CD14-positive monocyte (primary cell): ENCODE results near the gene ARHGAP9. TPM values are rescaled to one million over a fixed set of nuclear protein-coding genes. Genes with fewer than 3 reads are reported as not detected.

Source experiments
- DNase-seq, 3 donors: peaks; one replicate each; pipeline ENCODE4 v3.0.0-alpha.2; 2011 to 2022
- H2AFZ ChIP-seq: 2 replicates; pipeline ENCODE4 v1.6.0; 2012; ENCODE audit warnings: mild to moderate bottlenecking, low read depth, low read length, inconsistent platforms; ENCODE audit not compliant: insufficient read depth, poor library complexity, severe bottlenecking
- H3K27ac ChIP-seq, 2 donors: 1 replicate in 1 of 2; 2 replicates in 1 of 2; pipeline ENCODE4 v1.5.1; 2012 to 2013; ENCODE audit warnings: low read length in 2 of 2, control low read depth in 1 of 2, inconsistent platforms in 1 of 2, low read depth in 1 of 2, mild to moderate bottlenecking in 1 of 2
- H3K27me3 ChIP-seq, 2 donors: one replicate each; pipeline versions ENCODE4 v1.6.0 to v1.6.1; 2011 to 2013; ENCODE audit warnings: low read length in 2 of 2; ENCODE audit not compliant: control insufficient read depth in 2 of 2, insufficient read depth in 2 of 2
- H3K36me3 ChIP-seq, 2 donors: replicated peaks in 1 of 2; 1 replicate in 1 of 2; 2 replicates in 1 of 2; pipeline versions ENCODE4 v1.5.1 to v1.6.1; 2012 to 2013; ENCODE audit warnings: low read length in 2 of 2, control low read depth in 1 of 2, inconsistent platforms in 1 of 2, mild to moderate bottlenecking in 1 of 2; ENCODE audit not compliant: insufficient read depth in 2 of 2, control insufficient read depth in 1 of 2
- H3K4me1 ChIP-seq, 2 donors: 1 replicate in 1 of 2; 2 replicates in 1 of 2; pipeline versions ENCODE4 v1.5.1 to v1.6.1; 2012 to 2013; ENCODE audit warnings: low read length in 2 of 2, control low read depth in 1 of 2, inconsistent platforms in 1 of 2, mild to moderate bottlenecking in 1 of 2, moderate library complexity in 1 of 2; ENCODE audit not compliant: insufficient read depth in 2 of 2, control insufficient read depth in 1 of 2
- H3K4me2 ChIP-seq: replicated peaks from 2 replicates; pipeline ENCODE3; 2012; ENCODE audit warnings: low read length, moderate library complexity, mild to moderate bottlenecking; ENCODE audit not compliant: poor library complexity, severe bottlenecking; ENCODE audit errors: extremely low read depth
- H3K4me3 ChIP-seq, 3 experiments: fragments of 200-600 bp in 1 of 3; sonication (generic) in 1 of 3; replicated peaks in 1 of 3; 1 replicate in 2 of 3; 2 replicates in 1 of 3; pipeline ENCODE4 v1.5.1; 2011 to 2013; ENCODE audit warnings: low read length in 3 of 3, mild to moderate bottlenecking in 3 of 3, control low read depth in 2 of 3, low read depth in 2 of 3, inconsistent platforms in 1 of 3, moderate library complexity in 1 of 3
- H3K79me2 ChIP-seq: 2 replicates; pipeline ENCODE4 v1.6.0; 2012; ENCODE audit warnings: mild to moderate bottlenecking, control low read depth, inconsistent platforms, low read length, moderate library complexity; ENCODE audit not compliant: insufficient read depth
- H3K9ac ChIP-seq: 2 replicates; pipeline ENCODE4 v1.6.0; 2017; ENCODE audit warnings: low read length, mild to moderate bottlenecking; ENCODE audit not compliant: insufficient read depth, poor library complexity, severe bottlenecking
- H3K9me3 ChIP-seq, 2 donors: replicated peaks in 1 of 2; 1 replicate in 1 of 2; 2 replicates in 1 of 2; pipeline versions ENCODE4 v1.5.1 to v1.6.1; 2012 to 2013; ENCODE audit warnings: low read length in 2 of 2, control low read depth in 1 of 2; ENCODE audit not compliant: control insufficient read depth in 1 of 2, insufficient read depth in 1 of 2
- H4K20me1 ChIP-seq: 2 replicates; pipeline ENCODE4 v1.6.0; 2012; ENCODE audit warnings: mild to moderate bottlenecking, low read length, control low read depth, moderate library complexity; ENCODE audit not compliant: insufficient read depth
- H3K27ac Mint-ChIP-seq, 7 donors: one replicate each; pipeline ENCODE4 v1.8.0; 2020; ENCODE audit warnings: mild to moderate bottlenecking in 7 of 7, mixed read lengths in 7 of 7, moderate library complexity in 6 of 7, inconsistent platforms in 2 of 7
- H3K27me3 Mint-ChIP-seq, 3 donors: one replicate each; pipeline ENCODE4 v1.8.0; 2021 to 2022; ENCODE audit warnings: low read depth in 3 of 3, mild to moderate bottlenecking in 3 of 3, mixed read lengths in 3 of 3, moderate library complexity in 3 of 3, inconsistent platforms in 1 of 3
- H3K36me3 Mint-ChIP-seq, 2 donors: one replicate each; pipeline ENCODE4 v1.8.0; 2020; ENCODE audit warnings: mixed read lengths in 2 of 2, inconsistent platforms in 1 of 2, mild to moderate bottlenecking in 1 of 2
- H3K4me1 Mint-ChIP-seq: one replicate; pipeline ENCODE4 v1.8.0; 2020; ENCODE audit warnings: mild to moderate bottlenecking, mixed read lengths
- H3K4me3 Mint-ChIP-seq, 2 donors: one replicate each; pipeline ENCODE4 v1.8.0; 2020; ENCODE audit warnings: mild to moderate bottlenecking in 2 of 2, mixed read lengths in 2 of 2, moderate library complexity in 1 of 2
- H3K9me3 Mint-ChIP-seq, 7 donors: one replicate each; pipeline ENCODE4 v1.8.0; 2020 to 2022; ENCODE audit warnings: mixed read lengths in 7 of 7, mild to moderate bottlenecking in 6 of 7, moderate library complexity in 6 of 7, inconsistent platforms in 2 of 7
- WGBS: methylation state at CpG from one replicate; pipeline ENCODE4 v1.1.5; 2013; ENCODE audit warnings: missing lambda C conversion rate; ENCODE audit not compliant: insufficient coverage; 5-methylcytosine and 5-hydroxymethylcytosine counted together
- intact Hi-C, 2 donors: fragments of 100-400 bp; cut with micrococcal nuclease; formaldehyde crosslinking; loops; one replicate each; pipeline versions ENCODE4 v1.15.0 to v1.15.1; 2023
- polyA plus RNA-seq, 3 donors: library from polyadenylated mRNA; depleted of rRNA in 1 of 3; unstranded in 2 of 3; stranded (reverse) in 1 of 3; fragments of 300-500 nt in 2 of 3; fragments of >200 nt in 1 of 3; fragmentation: Illumina TruSeq in 2 of 3; gene quantifications; 1 replicate in 2 of 3; 2 replicates in 1 of 3; pipeline ENCODE4 v1.2.3, GENCODE V29; 2012 to 2021
- TF ChIP-seq, protein P1 (sequence below): fragments of 200-600 bp; IDR thresholded peaks from one replicate; pipeline ENCODE4 v1.8.0; 2022; ENCODE audit warnings: antibody characterized with exemption, mild to moderate bottlenecking

ARHGAP9 gene
- polyA plus RNA-seq, 3 donors = 211 to 581 (median 213) TPM

DNA sequence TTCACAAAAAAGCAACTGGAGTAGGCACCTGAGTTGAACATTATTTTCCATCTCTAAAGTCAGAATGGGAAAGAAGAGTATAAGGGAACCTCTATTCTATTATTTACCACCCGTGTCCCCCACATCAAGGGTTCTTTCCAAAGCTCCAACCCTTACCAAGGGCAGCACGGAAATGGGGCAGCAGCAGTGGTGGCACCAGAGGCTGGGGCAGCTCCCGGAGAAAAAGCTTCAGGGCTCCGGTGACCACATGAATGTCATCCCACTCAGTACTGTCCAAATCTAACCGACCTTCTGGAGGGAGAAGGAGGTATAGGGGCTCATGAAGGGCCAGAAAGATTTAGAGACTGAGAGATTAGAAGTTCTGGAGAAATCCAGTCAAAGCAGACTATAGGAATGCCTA, 5.8 kb downstream of the ARHGAP9 start:
- no CpG with 5 or more reads among the region's 5 CpGs for WGBS
- H3K27ac ChIP-seq = peak overlapping the region in 1 of 2 donors; percentile 46
- H3K4me3 Mint-ChIP-seq = no peak overlapping the region
- peaks cover 0 to 1% (median 0%) of the 10 kb centered on the region in 7 donors for H3K9me3 Mint-ChIP-seq
- peaks cover 0 to 1% (median 0%) of the 10 kb centered on the region in 3 donors for H3K27me3 Mint-ChIP-seq
- H3K4me2 ChIP-seq = no peak overlapping the region
- intact Hi-C loops = loop anchor here in 1 of 2 donors (10.0 kb wide), 2 partner anchors 71 to 151 kb away; partner anchors contain the start of gene DCTN2
- H3K4me1 ChIP-seq = peaks cover 52 to 84% of the 10 kb centered on the region in 2 donors
- no peaks in the 10 kb centered on the region for H3K9me3 ChIP-seq
- DNase-seq = no peak
- peaks cover 48 to 69% of the 10 kb centered on the region in 2 donors for H3K36me3 Mint-ChIP-seq
- H3K4me3 ChIP-seq = no peak overlapping the region
- H3K36me3 ChIP-seq = peaks cover 59 to 67% of the 10 kb centered on the region in 2 donors
- H3K27me3 ChIP-seq = no peaks in the 10 kb centered on the region
- H3K9ac ChIP-seq = no peak overlapping the region
- H4K20me1 ChIP-seq = peaks cover 77% of the 10 kb centered on the region
- peaks cover 69% of the 10 kb centered on the region for H3K79me2 ChIP-seq
- TF ChIP-seq, protein P1, sequence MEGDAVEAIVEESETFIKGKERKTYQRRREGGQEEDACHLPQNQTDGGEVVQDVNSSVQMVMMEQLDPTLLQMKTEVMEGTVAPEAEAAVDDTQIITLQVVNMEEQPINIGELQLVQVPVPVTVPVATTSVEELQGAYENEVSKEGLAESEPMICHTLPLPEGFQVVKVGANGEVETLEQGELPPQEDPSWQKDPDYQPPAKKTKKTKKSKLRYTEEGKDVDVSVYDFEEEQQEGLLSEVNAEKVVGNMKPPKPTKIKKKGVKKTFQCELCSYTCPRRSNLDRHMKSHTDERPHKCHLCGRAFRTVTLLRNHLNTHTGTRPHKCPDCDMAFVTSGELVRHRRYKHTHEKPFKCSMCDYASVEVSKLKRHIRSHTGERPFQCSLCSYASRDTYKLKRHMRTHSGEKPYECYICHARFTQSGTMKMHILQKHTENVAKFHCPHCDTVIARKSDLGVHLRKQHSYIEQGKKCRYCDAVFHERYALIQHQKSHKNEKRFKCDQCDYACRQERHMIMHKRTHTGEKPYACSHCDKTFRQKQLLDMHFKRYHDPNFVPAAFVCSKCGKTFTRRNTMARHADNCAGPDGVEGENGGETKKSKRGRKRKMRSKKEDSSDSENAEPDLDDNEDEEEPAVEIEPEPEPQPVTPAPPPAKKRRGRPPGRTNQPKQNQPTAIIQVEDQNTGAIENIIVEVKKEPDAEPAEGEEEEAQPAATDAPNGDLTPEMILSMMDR = no peak
- H2AFZ ChIP-seq = no peak overlapping the region
- peak overlapping the region in 1 of 7 donors; percentile 8 for H3K27ac Mint-ChIP-seq
- H3K4me1 Mint-ChIP-seq = peaks cover 68% of the 10 kb centered on the region

DNA sequence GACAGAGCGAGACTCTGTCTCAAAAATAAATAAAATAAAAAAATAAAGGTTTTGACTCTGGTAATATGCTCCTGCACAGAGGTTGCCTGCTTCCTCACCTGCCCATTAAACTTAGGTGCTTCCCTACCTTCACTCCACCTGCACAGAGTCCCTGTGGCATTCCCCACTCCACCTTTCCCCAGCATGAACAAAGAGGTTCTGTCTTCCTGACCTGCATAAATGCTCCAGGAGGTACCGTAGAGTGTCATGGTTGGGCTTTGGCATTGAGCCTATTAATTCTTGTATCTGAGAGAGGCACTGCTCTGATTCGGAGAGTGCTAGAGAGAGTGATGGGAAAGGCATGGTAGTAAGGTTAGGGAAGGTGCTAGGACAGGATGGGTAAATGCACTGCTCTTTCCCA, 6.3 kb downstream of the ARHGAP9 start:
- H3K4me1 Mint-ChIP-seq = peaks cover 63% of the 10 kb centered on the region
- H3K9me3 Mint-ChIP-seq = peaks cover 0 to 1% (median 0%) of the 10 kb centered on the region in 7 donors
- peaks cover 52 to 69% of the 10 kb centered on the region in 2 donors for H3K36me3 Mint-ChIP-seq
- Histone ChIP-seq H3K4me3 (no peak overlapping the region), H3K36me3 (peaks cover 60 to 72% of the 10 kb centered on the region in 2 donors), H3K4me2 (no peak overlapping the region), H3K4me1 (peaks cover 47 to 79% of the 10 kb centered on the region in 2 donors), H3K27ac (no peak overlapping the region), H4K20me1 (peaks cover 81% of the 10 kb centered on the region), H3K27me3 (no peaks in the 10 kb centered on the region), H3K9me3 (no peaks in the 10 kb centered on the region), H2AFZ (no peak overlapping the region), H3K79me2 (peaks cover 64% of the 10 kb centered on the region), H3K9ac (no peak overlapping the region)
- H3K4me3 Mint-ChIP-seq = no peak overlapping the region
- peaks cover 0 to 1% (median 0%) of the 10 kb centered on the region in 3 donors for H3K27me3 Mint-ChIP-seq
- intact Hi-C loops = loop anchor here in 1 of 2 donors (10.0 kb wide), 2 partner anchors 71 to 151 kb away; partner anchors contain the start of gene DCTN2
- TF ChIP-seq, protein P1 = no peak
- no peak for DNase-seq
- peak overlapping the region in 1 of 7 donors; percentile 8 for H3K27ac Mint-ChIP-seq
- WGBS = no CpG with 5 or more reads among the region's 3 CpGs
